A673 (cell line): ENCODE data around the gene ZBTB32. TPM values are rescaled to one million over a fixed set of nuclear protein-coding genes. Genes with fewer than 3 reads are reported as not detected.
"Not testable (repeated sequence)": the region's sequence is repeated elsewhere in the genome, so short reads cannot be mapped to it uniquely, and the experiment has no call there.

Experiments
- BruUV-seq: library from RNA; stranded (reverse); fragments of 400-500 nt; replicated peaks from 2 replicates; lab custom pipeline; 2021; lab: Mats Ljungman, UMichigan
- CTCF ChIA-PET: fragments of 300-600 bp; sonication (Branson Sonifier 250); formaldehyde crosslinking; loops from one replicate; lab custom pipeline; 2022; ENCODE audit warnings: antibody characterized with exemption; lab: Charles Lee
- POLR2A ChIA-PET: fragments of 300-600 bp; sonication (Branson Sonifier 250); formaldehyde crosslinking; loops from one replicate; lab custom pipeline; 2022; ENCODE audit warnings: antibody characterized with exemption; ENCODE audit not compliant: low non-redundant PET; lab: Charles Lee
- DNase-seq: peaks from one replicate; pipeline ENCODE4 v3.0.0-alpha.2; 2015; ENCODE audit warnings: low spot score
- H3K27ac ChIP-seq: fragments of 200-600 bp; sonication (generic); 2 replicates; pipeline ENCODE4 v1.5.1; 2016; ENCODE audit warnings: mixed run types, low read depth, mild to moderate bottlenecking, mixed read lengths, antibody characterized with exemption, low read length; ENCODE audit not compliant: poor library complexity, severe bottlenecking
- H3K27me3 ChIP-seq: fragments of 200-600 bp; sonication (generic); replicated peaks from 2 replicates; pipeline ENCODE4 v1.6.1; 2017; ENCODE audit warnings: mixed run types, low read depth, mild to moderate bottlenecking, mixed read lengths, antibody characterized with exemption, low read length; ENCODE audit not compliant: insufficient read depth, poor library complexity
- H3K36me3 ChIP-seq: fragments of 200-600 bp; sonication (generic); 2 replicates; pipeline ENCODE4 v1.6.1; 2016; ENCODE audit warnings: mixed run types, mild to moderate bottlenecking, mixed read lengths, antibody characterized with exemption, low read length; ENCODE audit not compliant: insufficient read depth, poor library complexity, severe bottlenecking
- H3K4me1 ChIP-seq: fragments of 200-600 bp; sonication (generic); 2 replicates; pipeline ENCODE4 v1.6.1; 2017; ENCODE audit warnings: mixed run types, mild to moderate bottlenecking, mixed read lengths, antibody characterized with exemption, low read length; ENCODE audit not compliant: insufficient read depth, poor library complexity, severe bottlenecking
- H3K4me3 ChIP-seq: fragments of 200-600 bp; sonication (generic); 2 replicates; pipeline ENCODE4 v1.5.1; 2016; ENCODE audit warnings: low read depth, mixed run types, mild to moderate bottlenecking, mixed read lengths, low read length; ENCODE audit not compliant: poor library complexity, severe bottlenecking
- H3K9me3 ChIP-seq: fragments of 200-600 bp; sonication (generic); 2 replicates; pipeline ENCODE4 v1.6.1; 2016; ENCODE audit warnings: mixed run types, low read depth, mild to moderate bottlenecking, mixed read lengths, antibody characterized with exemption, low read length; ENCODE audit not compliant: poor library complexity, severe bottlenecking
- CTCF ChIP-seq: fragments of 300-800, 200-600 bp; sonication (generic); conservative IDR thresholded peaks from 2 replicates; pipeline ENCODE4 v1.5.1; 2017; ENCODE audit warnings: low read depth, mild to moderate bottlenecking, antibody characterized with exemption, low read length, moderate library complexity, mixed read lengths
- EZH2 ChIP-seq: fragments of 200-600 bp; sonication (generic); IDR thresholded peaks from 2 replicates; pipeline ENCODE4 v1.6.1; 2017; ENCODE audit warnings: borderline replicate concordance, low read depth, mild to moderate bottlenecking, mixed read lengths, antibody characterized with exemption, low read length; ENCODE audit not compliant: poor library complexity, severe bottlenecking
- intact Hi-C: fragments of 100-400 bp; cut with micrococcal nuclease; formaldehyde crosslinking; loops from one replicate; pipeline ENCODE4 v1.10.0; 2022; ENCODE audit not compliant: unreplicated experiment
- total RNA-seq: library from RNA; stranded (reverse); gene quantifications from 2 replicates; pipeline ENCODE4 v1.2.3, GENCODE V29; 2021

ZBTB32 gene
- total RNA-seq, 1 experiment from 2014 or later: not detected

- Histone ChIP-seq H3K27ac (no peak overlapping the region), H3K27me3 (no peaks in the 10 kb centered on the region), H3K36me3 (no peaks in the 10 kb centered on the region), H3K4me3 (no peak overlapping the region), H3K9me3 (no peaks in the 10 kb centered on the region), H3K4me1 (no peaks in the 10 kb centered on the region)
- intact Hi-C loops: loop anchor here (5.0 kb wide), 1 partner anchor 132 kb away; no protein-coding TSS in a partner anchor
- POLR2A ChIA-PET: no interaction called here
- no TSS peak for BruUV-seq
- CTCF ChIA-PET: interaction anchor here (1.1 kb wide), 1 partner anchor 46 kb away, joined by 3 read pairs; no protein-coding TSS in a partner anchor
- no peak for DNase-seq
- TF ChIP-seq CTCF (no peak), EZH2 (no peak)
Measured at GRCh38 chr19:35689836-35690235, 14.5 kb upstream of the ZBTB32 start.

- H3K27me3 ChIP-seq, H3K4me1 ChIP-seq, H3K27ac ChIP-seq, CTCF ChIA-PET, POLR2A ChIA-PET, H3K9me3 ChIP-seq, H3K4me3 ChIP-seq, H3K36me3 ChIP-seq, DNase-seq, BruUV-seq: not testable (repeated sequence)
- intact Hi-C loops: loop anchor here (5.0 kb wide), 1 partner anchor 131 kb away; no protein-coding TSS in a partner anchor
Measured at GRCh38 chr19:35691106-35691505, 13.3 kb upstream of the ZBTB32 start.

- H3K27me3 ChIP-seq: no peaks in the 10 kb centered on the region
- H3K27ac ChIP-seq: no peak overlapping the region
- no peak for DNase-seq
- H3K36me3 ChIP-seq: no peaks in the 10 kb centered on the region
- H3K4me3 ChIP-seq: no peak overlapping the region
- H3K4me1 ChIP-seq: no peaks in the 10 kb centered on the region
- POLR2A ChIA-PET: no interaction called here
- TF ChIP-seq CTCF (no peak), EZH2 (no peak)
- no TSS peak for BruUV-seq
- intact Hi-C loops: loop anchor here (2.0 to 5.0 kb wide), 2 partner anchors 130 to 241 kb away; no protein-coding TSS in a partner anchor
- H3K9me3 ChIP-seq: no peaks in the 10 kb centered on the region
- CTCF ChIA-PET: interaction anchor here (0.6 kb wide), 1 partner anchor 56 kb away, joined by 4 read pairs; no protein-coding TSS in a partner anchor
Measured at GRCh38 chr19:35692010-35692409, 12.3 kb upstream of the ZBTB32 start.

GRCh38 chr19:35693422-35693821 is 10.9 kb upstream of the ZBTB32 start:
- Histone ChIP-seq H3K27me3 (no peaks in the 10 kb centered on the region), H3K4me3 (no peak overlapping the region), H3K36me3 (no peaks in the 10 kb centered on the region), H3K27ac (no peak overlapping the region), H3K4me1 (no peaks in the 10 kb centered on the region), H3K9me3 (no peaks in the 10 kb centered on the region)
- no peak for DNase-seq
- BruUV-seq: no TSS peak
- CTCF ChIA-PET: interaction anchor here (0.7 kb wide), 1 partner anchor 12 kb away, joined by 4 read pairs; no protein-coding TSS in a partner anchor
- intact Hi-C loops: loop anchor here (2.0 to 5.0 kb wide), 2 partner anchors 129 to 239 kb away; no protein-coding TSS in a partner anchor
- no peak for TF ChIP-seq EZH2
- no peak for TF ChIP-seq CTCF
- POLR2A ChIA-PET: no interaction called here
